ENCODE measurements around the gene SLC4A1. TPM values are rescaled to one million over a fixed set of nuclear protein-coding genes. Genes with fewer than 3 reads are reported as not detected.

SLC4A1 gene
- total and polyA plus RNA-seq, 2 experiments from 2014 or later: not detected

GRCh38 chr17:44253006-44253405 is 14.9 kb downstream of the SLC4A1 start:
- no peaks in the 10 kb centered on the region for H3K4me1 ChIP-seq (ENCODE audit: insufficient read depth)
- no peak for DNase-seq (ENCODE audit: low spot score)
- H3K9me2 ChIP-seq (replicated peaks; ENCODE audit: insufficient read depth): no peaks in the 10 kb centered on the region
- H2AFZ ChIP-seq: no peak overlapping the region
- no peaks in the 10 kb centered on the region for H3K79me2 ChIP-seq
- WGBS (ENCODE audit: low lambda C conversion rate, missing lambda C conversion rate): 87% methylated on average over 12 of the region's 14 CpGs
- H3K9me3 ChIP-seq (ENCODE audit: low read depth): no peaks in the 10 kb centered on the region
- H3K27ac ChIP-seq: no peak overlapping the region
- no peaks in the 10 kb centered on the region for H4K20me1 ChIP-seq (ENCODE audit: insufficient read depth, poor library complexity, severe bottlenecking)
- TF ChIP-seq, protein P1, sequence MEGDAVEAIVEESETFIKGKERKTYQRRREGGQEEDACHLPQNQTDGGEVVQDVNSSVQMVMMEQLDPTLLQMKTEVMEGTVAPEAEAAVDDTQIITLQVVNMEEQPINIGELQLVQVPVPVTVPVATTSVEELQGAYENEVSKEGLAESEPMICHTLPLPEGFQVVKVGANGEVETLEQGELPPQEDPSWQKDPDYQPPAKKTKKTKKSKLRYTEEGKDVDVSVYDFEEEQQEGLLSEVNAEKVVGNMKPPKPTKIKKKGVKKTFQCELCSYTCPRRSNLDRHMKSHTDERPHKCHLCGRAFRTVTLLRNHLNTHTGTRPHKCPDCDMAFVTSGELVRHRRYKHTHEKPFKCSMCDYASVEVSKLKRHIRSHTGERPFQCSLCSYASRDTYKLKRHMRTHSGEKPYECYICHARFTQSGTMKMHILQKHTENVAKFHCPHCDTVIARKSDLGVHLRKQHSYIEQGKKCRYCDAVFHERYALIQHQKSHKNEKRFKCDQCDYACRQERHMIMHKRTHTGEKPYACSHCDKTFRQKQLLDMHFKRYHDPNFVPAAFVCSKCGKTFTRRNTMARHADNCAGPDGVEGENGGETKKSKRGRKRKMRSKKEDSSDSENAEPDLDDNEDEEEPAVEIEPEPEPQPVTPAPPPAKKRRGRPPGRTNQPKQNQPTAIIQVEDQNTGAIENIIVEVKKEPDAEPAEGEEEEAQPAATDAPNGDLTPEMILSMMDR (IDR thresholded peaks at IDR 0.05; ENCODE audit: poor library complexity): no peak
- TF ChIP-seq EZH2 (IDR thresholded peaks at IDR 0.05; ENCODE audit: borderline replicate concordance): no peak
- TF ChIP-seq EZH2phosphoT487 (IDR thresholded peaks at IDR 0.05; ENCODE audit: low read depth, severe bottlenecking, unreplicated experiment): no peak
- H3K27me3 ChIP-seq: no peaks in the 10 kb centered on the region
- H3K36me3 ChIP-seq (replicated peaks; ENCODE audit: insufficient read depth, low read depth): no peaks in the 10 kb centered on the region
- no peak overlapping the region for H3K4me2 ChIP-seq
- no peak overlapping the region for H3K4me3 ChIP-seq

GRCh38 chr17:44251062-44251461 is 16.9 kb downstream of the SLC4A1 start:
- H3K4me1 ChIP-seq (ENCODE audit: insufficient read depth): no peaks in the 10 kb centered on the region
- no peaks in the 10 kb centered on the region for H3K9me3 ChIP-seq (ENCODE audit: low read depth)
- no peaks in the 10 kb centered on the region for H3K27me3 ChIP-seq
- H2AFZ ChIP-seq: no peak overlapping the region
- no peaks in the 10 kb centered on the region for H3K36me3 ChIP-seq (replicated peaks; ENCODE audit: insufficient read depth, low read depth)
- TF ChIP-seq EZH2 (IDR thresholded peaks at IDR 0.05; ENCODE audit: borderline replicate concordance) (no peak), EZH2phosphoT487 (IDR thresholded peaks at IDR 0.05; ENCODE audit: low read depth, severe bottlenecking, unreplicated experiment) (no peak)
- TF ChIP-seq, protein P1 (IDR thresholded peaks at IDR 0.05; ENCODE audit: poor library complexity): no peak
- no peaks in the 10 kb centered on the region for H4K20me1 ChIP-seq (ENCODE audit: insufficient read depth, poor library complexity, severe bottlenecking)
- no peaks in the 10 kb centered on the region for H3K79me2 ChIP-seq
- H3K4me3 ChIP-seq: no peak overlapping the region
- no peak for DNase-seq (ENCODE audit: low spot score)
- H3K27ac ChIP-seq: no peak overlapping the region
- no peaks in the 10 kb centered on the region for H3K9me2 ChIP-seq (replicated peaks; ENCODE audit: insufficient read depth)
- 97% methylated on average over 17 of the region's 17 CpGs for WGBS (ENCODE audit: low lambda C conversion rate, missing lambda C conversion rate)
- no peak overlapping the region for H3K4me2 ChIP-seq

DNA sequence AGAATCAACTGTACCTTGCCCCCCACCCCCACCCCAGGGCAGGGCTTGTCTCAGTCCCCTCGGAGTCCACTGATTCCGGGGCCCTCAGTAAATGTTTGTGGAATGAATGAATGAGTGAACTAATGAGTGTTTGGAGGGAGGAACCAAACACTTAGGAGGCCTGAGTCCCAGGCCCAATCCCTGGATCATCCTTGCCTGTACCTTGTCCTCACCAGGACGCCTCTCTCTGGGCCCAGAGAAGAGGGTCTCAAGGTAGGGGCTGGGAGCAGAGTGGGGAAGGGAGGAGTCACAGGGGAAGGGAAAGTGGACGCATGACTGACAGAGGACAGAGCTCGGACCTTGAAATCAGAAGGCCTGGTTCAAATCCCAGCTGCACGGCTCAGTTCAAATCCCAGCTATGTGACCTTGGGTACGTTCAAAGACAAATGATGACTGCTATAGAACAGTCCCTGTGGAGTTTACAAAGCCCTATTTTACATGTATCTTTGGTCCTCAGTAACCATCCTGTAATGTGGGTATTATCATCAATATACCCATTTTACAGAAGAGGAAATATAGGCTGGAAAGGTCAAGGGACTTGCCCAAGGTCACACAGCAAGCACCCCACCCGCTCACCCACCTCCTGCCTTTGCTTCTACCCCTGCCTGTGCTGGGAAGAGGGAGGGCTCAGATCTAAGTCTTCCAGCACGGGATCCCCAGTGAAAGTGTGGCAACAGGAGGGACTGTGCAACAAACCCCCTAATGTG is 18.3 kb downstream of the SLC4A1 start:
- H3K27me3 ChIP-seq: no peaks in the 10 kb centered on the region
- DNase-seq (ENCODE audit: low spot score): no peak
- no peak overlapping the region for H2AFZ ChIP-seq
- H3K4me2 ChIP-seq: no peak overlapping the region
- H3K9me2 ChIP-seq (replicated peaks; ENCODE audit: insufficient read depth): no peaks in the 10 kb centered on the region
- 92% methylated on average over 9 of the region's 9 CpGs for WGBS (ENCODE audit: low lambda C conversion rate, missing lambda C conversion rate)
- H3K9me3 ChIP-seq (ENCODE audit: low read depth): no peaks in the 10 kb centered on the region
- no peak overlapping the region for H3K27ac ChIP-seq
- no peaks in the 10 kb centered on the region for H3K4me1 ChIP-seq (ENCODE audit: insufficient read depth)
- no peak overlapping the region for H3K4me3 ChIP-seq
- no peaks in the 10 kb centered on the region for H3K36me3 ChIP-seq (replicated peaks; ENCODE audit: insufficient read depth, low read depth)
- no peaks in the 10 kb centered on the region for H4K20me1 ChIP-seq (ENCODE audit: insufficient read depth, poor library complexity, severe bottlenecking)
- no peaks in the 10 kb centered on the region for H3K79me2 ChIP-seq
- no peak for TF ChIP-seq EZH2phosphoT487 (IDR thresholded peaks at IDR 0.05; ENCODE audit: low read depth, severe bottlenecking, unreplicated experiment)
- TF ChIP-seq, protein P1 (IDR thresholded peaks at IDR 0.05; ENCODE audit: poor library complexity): no peak
- no peak for TF ChIP-seq EZH2 (IDR thresholded peaks at IDR 0.05; ENCODE audit: borderline replicate concordance)
